Suprapubic skin (tissue), 4 donors: ENCODE results near the gene NRP1.

Experiments
- CTCF ChIP-seq, 2 donors: fragments of 200-600 bp in 1 of 2; fragments of 450-650 bp in 1 of 2; sonication (generic) in 1 of 2; IDR thresholded peaks; one replicate each; pipeline ENCODE4 v1.5.1; 2016 to 2019; ENCODE audit warnings: antibody characterized with exemption in 2 of 2, mild to moderate bottlenecking in 1 of 2, moderate library complexity in 1 of 2
- POLR2A ChIP-seq, 2 donors: fragments of 450-650 bp; IDR thresholded peaks; one replicate each; pipeline ENCODE4 v1.6.1; 2017; ENCODE audit warnings: antibody characterized with exemption in 2 of 2, mild to moderate bottlenecking in 2 of 2, moderate library complexity in 2 of 2
- POLR2AphosphoS5 ChIP-seq, 3 donors: sonication (generic); formaldehyde crosslinking; IDR thresholded peaks; one replicate each; pipeline ENCODE4 v1.6.1; 2017; ENCODE audit warnings: antibody characterized with exemption in 3 of 3

GRCh38 chr10:33279276-33279675 is 55.2 kb downstream of the NRP1 start:
- TF ChIP-seq CTCF (IDR thresholded peaks at IDR 0.05) = no peak
- TF ChIP-seq POLR2A (IDR thresholded peaks at IDR 0.05) = no peak
- TF ChIP-seq POLR2AphosphoS5 (IDR thresholded peaks at IDR 0.05) = no peak
